ENCODE data around the gene C6orf62.
"Not testable (repeated sequence)": the region's sequence is repeated elsewhere in the genome, so short reads cannot be mapped to it uniquely, and the experiment has no call there.

C6orf62 gene

GRCh38 chr6:24696097-24696496 lies 22.9 kb downstream of the C6orf62 start:
- DNase-seq, result no peak

- DNase-seq, result not testable (repeated sequence)
Measured at GRCh38 chr6:24695635-24696034, 23.3 kb downstream of the C6orf62 start.

GRCh38 chr6:24694198-24694597 lies 24.8 kb downstream of the C6orf62 start:
- DNase-seq, result no peak

GRCh38 chr6:24692848-24693592 lies 25.9 kb downstream of the C6orf62 start:
- no peak for DNase-seq

- DNase-seq, result no peak
Measured at GRCh38 chr6:24692415-24692814, 26.5 kb downstream of the C6orf62 start.

- no peak for DNase-seq
Measured at GRCh38 chr6:24692003-24692402, 27.0 kb downstream of the C6orf62 start.

- DNase-seq, result no peak
Measured at GRCh38 chr6:24691550-24691949, 27.4 kb downstream of the C6orf62 start.

- no peak for DNase-seq
Measured at GRCh38 chr6:24690593-24690992, 28.4 kb downstream of the C6orf62 start.

GRCh38 chr6:24689964-24690363 lies 29.0 kb downstream of the C6orf62 start:
- no peak for DNase-seq

GRCh38 chr6:24686946-24687345 lies 32.0 kb downstream of the C6orf62 start:
- DNase-seq, result no peak

GRCh38 chr6:24686408-24686807 lies 32.5 kb downstream of the C6orf62 start:
- DNase-seq, result no peak

- DNase-seq, result no peak
Measured at GRCh38 chr6:24683297-24684296, 35.4 kb downstream of the C6orf62 start.

- DNase-seq, result no peak
Measured at GRCh38 chr6:24680582-24680981, 38.4 kb downstream of the C6orf62 start.

- not testable (repeated sequence) for DNase-seq
Measured at GRCh38 chr6:24678792-24679352, 40.1 kb downstream of the C6orf62 start.

GRCh38 chr6:24673625-24674024 lies 45.3 kb downstream of the C6orf62 start:
- DNase-seq, result no peak

GRCh38 chr6:24672620-24673182 lies 46.3 kb downstream of the C6orf62 start:
- no peak for DNase-seq

- DNase-seq, result not testable (repeated sequence)
Measured at GRCh38 chr6:24671077-24671476, 47.9 kb downstream of the C6orf62 start.

- DNase-seq, result not testable (repeated sequence)
Measured at GRCh38 chr6:24670492-24670891, 48.5 kb downstream of the C6orf62 start.

- DNase-seq, result no peak
Measured at GRCh38 chr6:24668997-24669361, 50.0 kb downstream of the C6orf62 start.

GRCh38 chr6:24668066-24668996 lies 50.6 kb downstream of the C6orf62 start:
- not testable (repeated sequence) for DNase-seq

GRCh38 chr6:24667378-24667803 lies 51.6 kb downstream of the C6orf62 start:
- no peak for DNase-seq

Measured in islet precursor cell (in vitro differentiated cells).